Stomach (tissue), 9 donors: ENCODE measurements around the gene STXBP6. TPM values are rescaled to one million over a fixed set of nuclear protein-coding genes. Genes with fewer than 3 reads are reported as not detected.

Source experiments
- DNase-seq, 2 donors: peaks; one replicate each; pipeline versions ENCODE4 v3.0.0 to v3.0.0-alpha.2; 2013 to 2019
- H3K27ac ChIP-seq, 5 donors: fragments of 200-600 bp in 4 of 5; sonication (generic) in 4 of 5; one replicate each; pipeline ENCODE4 v1.5.1; 2013 to 2019; ENCODE audit warnings: mild to moderate bottlenecking in 1 of 5, moderate library complexity in 1 of 5
- H3K27me3 ChIP-seq, 3 donors: fragments of 200-600 bp; sonication (generic); one replicate each; pipeline ENCODE4 v1.5.1; 2017 to 2019; ENCODE audit warnings: mixed run types in 1 of 3
- H3K36me3 ChIP-seq, 4 donors: fragments of 200-600 bp; sonication (generic); 1 replicate in 3 of 4; 2 replicates in 1 of 4; pipeline ENCODE4 v1.5.1; 2016 to 2019
- H3K4me1 ChIP-seq, 4 donors: fragments of 200-600 bp; sonication (generic); one replicate each; pipeline ENCODE4 v1.5.1; 2016 to 2019
- H3K4me3 ChIP-seq, 4 donors: fragments of 200-600 bp; sonication (generic) in 3 of 4; one replicate each; pipeline ENCODE4 v1.5.1; 2016 to 2019; ENCODE audit warnings: mild to moderate bottlenecking in 1 of 4
- H3K9me3 ChIP-seq, 4 donors: fragments of 200-600 bp; sonication (generic); one replicate each; pipeline ENCODE4 v1.5.1; 2016 to 2019
- EP300 ChIP-seq: sonication (generic); formaldehyde crosslinking; IDR thresholded peaks from one replicate; pipeline ENCODE4 v1.6.1; 2017; ENCODE audit warnings: antibody characterized with exemption
- POLR2A ChIP-seq, 4 donors: fragments of 450-650 bp; IDR thresholded peaks; one replicate each; pipeline ENCODE4 v1.6.1; 2016; ENCODE audit warnings: antibody characterized with exemption in 4 of 4, control low read depth in 2 of 4, mild to moderate bottlenecking in 1 of 4, moderate library complexity in 1 of 4
- POLR2AphosphoS5 ChIP-seq, 3 donors: sonication (generic); formaldehyde crosslinking; IDR thresholded peaks; one replicate each; pipeline ENCODE4 v1.6.1; 2016; ENCODE audit warnings: antibody characterized with exemption in 3 of 3
- WGBS, 5 donors: extraction: QIAGEN DNeasy Blood & Tissue Kit in 3 of 5; methylation state at CpG; one replicate each; pipeline versions ENCODE4 v1.1.5 to v1.1.7; 2013 to 2018; 5-methylcytosine and 5-hydroxymethylcytosine counted together
- intact Hi-C: fragments of 100-400 bp; cut with DNase I; formaldehyde crosslinking; loops from one replicate; pipeline ENCODE4 v1.15.1; 2023; ENCODE audit warnings: low total_unique reads
- polyA plus RNA-seq, 3 donors: library from polyadenylated mRNA; stranded (reverse); fragments of 200-250 nt; gene quantifications; one replicate each; pipeline ENCODE4 v1.2.3, GENCODE V29; 2013
- total RNA-seq, 5 donors: library from RNA; depleted of rRNA; stranded (reverse); fragments of >200 nt; gene quantifications; one replicate each; pipeline versions ENCODE4 v1.1.0 to v1.2.3, GENCODE V29; 2014 to 2016
- TF ChIP-seq, protein P1 (sequence below), 7 experiments: fragments of 450-650 bp in 4 of 7; fragments of 200-600 bp in 3 of 7; sonication (generic) in 3 of 7; IDR thresholded peaks; one replicate each; pipeline ENCODE4 v1.5.1; 2016 to 2019; ENCODE audit warnings: antibody characterized with exemption in 7 of 7, control low read depth in 2 of 7, mild to moderate bottlenecking in 1 of 7
- donor health status: healthy with polysubstance abuse.
- donor health status: Bipolar disorder and iron deficiency.
- donor health status: healthy.

STXBP6 gene
- total and polyA plus RNA-seq, 8 donors, result 7.4 to 37.1 (median 15.2) TPM

DNA sequence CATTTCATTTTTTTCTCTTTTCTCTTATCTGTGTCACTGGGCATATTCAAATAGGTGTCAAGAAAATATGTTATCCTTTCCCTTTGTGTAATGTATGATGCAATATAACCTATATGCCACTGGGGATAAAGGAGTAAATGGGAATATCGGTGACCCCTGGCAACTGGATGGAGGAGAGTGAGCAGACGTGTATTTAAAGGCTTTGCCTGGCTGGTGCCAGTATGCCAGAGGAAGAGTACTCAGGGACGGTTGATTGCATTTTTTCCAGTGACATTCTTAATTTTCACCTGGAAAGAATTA lies 12.0 kb upstream of the STXBP6 start:
- Histone ChIP-seq H3K36me3 (no peaks in the 10 kb centered on the region), H3K27me3 (no peaks in the 10 kb centered on the region), H3K9me3 (no peaks in the 10 kb centered on the region), H3K4me3 (no peak overlapping the region), H3K27ac (peak overlapping the region in 1 of 5 donors; percentile 18), H3K4me1 (no peaks in the 10 kb centered on the region)
- 48 to 75% (median 70%) methylated on average over 3 of the region's 3 CpGs for WGBS, 5 donors
- TF ChIP-seq EP300 (no peak), POLR2AphosphoS5 (IDR thresholded peaks at IDR 0.05) (no peak), POLR2A (IDR thresholded peaks at IDR 0.05) (no peak)
- TF ChIP-seq, protein P1, sequence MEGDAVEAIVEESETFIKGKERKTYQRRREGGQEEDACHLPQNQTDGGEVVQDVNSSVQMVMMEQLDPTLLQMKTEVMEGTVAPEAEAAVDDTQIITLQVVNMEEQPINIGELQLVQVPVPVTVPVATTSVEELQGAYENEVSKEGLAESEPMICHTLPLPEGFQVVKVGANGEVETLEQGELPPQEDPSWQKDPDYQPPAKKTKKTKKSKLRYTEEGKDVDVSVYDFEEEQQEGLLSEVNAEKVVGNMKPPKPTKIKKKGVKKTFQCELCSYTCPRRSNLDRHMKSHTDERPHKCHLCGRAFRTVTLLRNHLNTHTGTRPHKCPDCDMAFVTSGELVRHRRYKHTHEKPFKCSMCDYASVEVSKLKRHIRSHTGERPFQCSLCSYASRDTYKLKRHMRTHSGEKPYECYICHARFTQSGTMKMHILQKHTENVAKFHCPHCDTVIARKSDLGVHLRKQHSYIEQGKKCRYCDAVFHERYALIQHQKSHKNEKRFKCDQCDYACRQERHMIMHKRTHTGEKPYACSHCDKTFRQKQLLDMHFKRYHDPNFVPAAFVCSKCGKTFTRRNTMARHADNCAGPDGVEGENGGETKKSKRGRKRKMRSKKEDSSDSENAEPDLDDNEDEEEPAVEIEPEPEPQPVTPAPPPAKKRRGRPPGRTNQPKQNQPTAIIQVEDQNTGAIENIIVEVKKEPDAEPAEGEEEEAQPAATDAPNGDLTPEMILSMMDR (IDR thresholded peaks at IDR 0.05), result no peak
- no peak for DNase-seq
- intact Hi-C loops, result no loop called here

DNA sequence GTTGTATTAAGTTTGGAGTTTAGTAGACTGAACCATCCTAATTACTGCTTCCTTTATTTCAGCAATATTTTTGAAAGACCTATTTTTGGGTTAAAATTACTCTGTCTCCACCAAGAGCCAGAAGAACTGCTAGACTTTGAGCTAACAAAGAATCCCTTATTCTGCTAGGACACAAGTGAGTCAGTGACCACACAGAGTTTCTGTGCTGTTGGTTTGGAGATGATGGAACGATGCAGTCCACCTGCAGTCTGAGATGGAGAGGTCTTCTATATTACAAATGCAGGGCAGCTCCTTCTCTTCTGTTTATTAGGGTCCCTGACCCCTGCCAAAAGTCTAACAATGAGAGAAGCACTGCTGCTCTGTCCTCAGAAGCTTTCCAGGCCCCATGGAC lies 6.7 kb upstream of the STXBP6 start:
- Histone ChIP-seq H3K4me1 (no peaks in the 10 kb centered on the region), H3K9me3 (no peaks in the 10 kb centered on the region), H3K27ac (no peak overlapping the region), H3K36me3 (no peaks in the 10 kb centered on the region), H3K27me3 (peaks cover 0 to 4% (median 0%) of the 10 kb centered on the region in 3 donors), H3K4me3 (no peak overlapping the region)
- DNase-seq, result no peak
- TF ChIP-seq EP300, result no peak
- TF ChIP-seq, protein P1 (IDR thresholded peaks at IDR 0.05), result no peak
- WGBS, 5 donors, result 67 to 95% (median 81%) methylated on average over 1 of the region's 1 CpG
- intact Hi-C loops, result no loop called here

GRCh38 chr14:25055992-25056687 lies 6.2 kb upstream of the STXBP6 start:
- Histone ChIP-seq H3K36me3 (no peaks in the 10 kb centered on the region), H3K4me3 (no peak overlapping the region), H3K27me3 (peaks cover 0 to 9% (median 0%) of the 10 kb centered on the region in 3 donors), H3K4me1 (peaks cover 0 to 3% (median under 1%) of the 10 kb centered on the region in 4 donors), H3K9me3 (no peaks in the 10 kb centered on the region), H3K27ac (no peak overlapping the region)
- no peak for DNase-seq
- WGBS, 5 donors, result 55 to 62% (median 62%) methylated on average over 2 of the region's 2 CpGs
- TF ChIP-seq, protein P1 (IDR thresholded peaks at IDR 0.05), result no peak
- TF ChIP-seq POLR2AphosphoS5 (IDR thresholded peaks at IDR 0.05), result no peak
- intact Hi-C loops, result no loop called here

DNA sequence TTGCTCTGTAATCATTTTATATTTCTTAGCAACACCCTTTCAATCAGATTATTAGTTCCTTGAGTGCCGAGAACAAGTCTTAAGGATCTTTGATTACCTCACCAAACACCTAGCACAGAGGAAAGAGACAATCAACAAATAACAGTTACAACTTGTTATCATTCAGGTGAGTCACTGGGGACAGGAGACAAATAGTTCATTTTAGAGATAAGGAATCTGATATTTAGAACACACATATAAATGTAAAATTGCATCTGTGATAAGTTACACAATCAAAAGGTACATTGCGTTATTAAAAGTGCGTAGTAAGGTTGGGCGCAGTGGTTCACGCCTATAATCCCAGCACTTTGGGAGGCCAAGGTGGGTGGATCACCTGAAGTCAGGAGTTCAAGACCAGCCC lies 5.1 kb upstream of the STXBP6 start:
- Histone ChIP-seq H3K4me3 (no peak overlapping the region), H3K4me1 (peaks cover 4 to 14% (median 8%) of the 10 kb centered on the region in 4 donors), H3K27me3 (peaks cover 0 to 20% (median 1%) of the 10 kb centered on the region in 3 donors), H3K9me3 (no peaks in the 10 kb centered on the region), H3K36me3 (no peaks in the 10 kb centered on the region), H3K27ac (no peak overlapping the region)
- intact Hi-C loops, result no loop called here
- TF ChIP-seq EP300 (no peak), POLR2A (IDR thresholded peaks at IDR 0.05) (no peak), POLR2AphosphoS5 (IDR thresholded peaks at IDR 0.05) (peak in 1 of 3 donors; percentile 10)
- TF ChIP-seq, protein P1 (IDR thresholded peaks at IDR 0.05), result no peak
- WGBS, 5 donors, result 68 to 75% (median 75%) methylated on average over 5 of the region's 5 CpGs
- DNase-seq, result no peak
